ENCODE measurements around the gene RNF169. TPM values are rescaled to one million over a fixed set of nuclear protein-coding genes. Genes with fewer than 3 reads are reported as not detected.
A peak's percentile ranks its signal among the peaks of the same experiment; 100 is the strongest.

The RNF169 gene
- total RNA-seq, 1 donor from 2014 or later: 13.0 TPM

DNA sequence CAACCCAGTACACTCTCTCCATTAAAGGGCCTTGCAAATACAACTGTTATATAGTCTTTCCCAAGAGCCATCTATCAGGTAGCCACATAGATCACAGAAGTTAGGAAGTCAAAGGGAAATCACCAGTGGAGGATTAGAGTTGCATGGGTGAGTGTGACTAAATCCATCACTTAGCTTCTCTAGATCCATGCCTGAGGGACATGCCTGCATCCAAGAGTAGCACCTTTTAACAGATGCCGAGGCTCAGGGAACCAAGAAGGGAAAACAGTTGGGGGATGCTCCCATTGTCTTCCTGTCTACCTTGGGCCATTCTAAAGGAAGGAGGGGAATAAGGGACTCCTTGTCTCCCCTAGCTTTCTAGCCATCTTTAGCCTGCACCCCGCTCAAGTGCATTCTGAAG is 122.4 kb downstream of the RNF169 start:
- no peak for DNase-seq (ENCODE audit: low read depth in 2 of 2)

DNA sequence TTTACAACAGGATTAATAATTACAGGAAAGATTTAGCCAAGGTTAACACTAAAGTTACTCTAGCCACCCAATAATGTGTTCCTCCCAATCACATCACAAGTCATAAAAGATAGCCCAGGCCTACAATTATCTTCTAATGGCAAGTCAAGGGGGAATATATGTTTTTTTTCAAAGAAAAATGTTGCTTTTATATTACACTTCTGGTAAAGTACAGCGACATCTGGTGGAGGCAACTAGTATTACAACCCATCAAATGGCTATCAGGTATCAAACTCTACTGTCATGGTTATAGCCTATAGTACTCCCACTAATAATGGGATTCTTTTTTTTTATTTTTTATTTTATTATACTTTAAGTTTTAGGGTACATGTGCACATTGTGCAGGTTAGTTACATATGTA is 128.5 kb downstream of the RNF169 start:
- DNase-seq (ENCODE audit: low read depth in 2 of 2): peak in 1 of 2 donors; percentile 26

Other genes starting within 250 kb of the RNF169 start
- 8.6 and 9.1 TPM in 2 replicates for gene POLD3, start 156.3 kb upstream of the RNF169 start, total RNA-seq
- 0.26 and 0.63 TPM in 2 replicates for gene CHRDL2, start 17.4 kb upstream of the RNF169 start, total RNA-seq
- 4.2 and 6.2 TPM in 2 replicates for gene XRRA1, start 200.2 kb downstream of the RNF169 start, total RNA-seq
- 10.0 and 10.5 TPM in 2 replicates for gene SPCS2, start 200.4 kb downstream of the RNF169 start, total RNA-seq
- 7.2 and 9.6 TPM in 2 replicates for gene NEU3, start 240.1 kb downstream of the RNF169 start, total RNA-seq